ENCODE measurements around the gene KIRREL2. TPM values are rescaled to one million over a fixed set of nuclear protein-coding genes. Genes with fewer than 3 reads are reported as not detected.
"Not testable (repeated sequence)": the region's sequence is repeated elsewhere in the genome, so short reads cannot be mapped to it uniquely, and the experiment has no call there.

The KIRREL2 gene
- total RNA-seq, 2 donors from 2014 or later: 1.2 to 3.3 TPM

DNA sequence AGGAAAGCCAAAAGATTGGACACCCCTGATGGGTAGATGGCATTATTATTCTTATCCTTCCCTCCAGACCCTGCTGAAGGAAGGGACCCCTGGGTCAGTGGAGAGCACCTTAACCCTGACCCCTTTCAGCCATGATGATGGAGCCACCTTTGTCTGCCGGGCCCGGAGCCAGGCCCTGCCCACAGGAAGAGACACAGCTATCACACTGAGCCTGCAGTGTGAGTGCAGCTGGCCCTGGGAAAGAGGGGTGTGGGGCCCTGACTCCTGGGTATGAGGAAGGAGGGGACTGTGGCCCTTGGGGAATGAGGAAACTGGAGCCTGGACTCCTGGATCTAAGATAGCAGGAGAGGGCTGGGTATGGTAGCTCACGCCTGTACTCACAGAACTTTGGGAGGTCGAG, 2.7 kb downstream of the KIRREL2 start:
- Mint-ChIP-seq H3K36me3 (peaks cover 0 to 8% of the 10 kb centered on the region in 2 donors), H3K9me3 (no peaks in the 10 kb centered on the region), H3K27ac (no peak overlapping the region)
- no peak for DNase-seq (ENCODE audit: low spot score in 2 of 2)
- ATAC-seq: no peak

DNA sequence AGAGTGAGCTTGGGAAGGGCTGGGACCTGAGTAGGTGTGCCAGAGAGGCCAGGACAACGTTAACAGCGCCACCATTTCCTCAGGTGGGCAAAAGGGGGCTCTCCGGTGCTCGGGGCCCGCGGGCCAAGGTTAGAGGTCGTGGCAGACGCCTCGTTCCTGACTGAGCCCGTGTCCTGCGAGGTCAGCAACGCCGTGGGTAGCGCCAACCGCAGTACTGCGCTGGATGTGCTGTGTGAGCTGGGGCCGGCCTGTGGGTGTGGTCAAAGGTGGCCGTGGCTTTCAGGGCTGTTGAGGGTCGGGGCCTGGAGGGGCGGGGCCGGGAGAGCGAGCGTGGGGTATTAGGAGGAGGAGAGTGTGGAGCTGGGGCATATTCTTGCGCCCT, 3.7 kb downstream of the KIRREL2 start:
- Mint-ChIP-seq H3K27ac (no peak overlapping the region), H3K9me3 (no peaks in the 10 kb centered on the region), H3K36me3 (peaks cover 0 to 8% of the 10 kb centered on the region in 2 donors)
- no peak for DNase-seq (ENCODE audit: low spot score in 2 of 2)
- ATAC-seq: no peak

DNA sequence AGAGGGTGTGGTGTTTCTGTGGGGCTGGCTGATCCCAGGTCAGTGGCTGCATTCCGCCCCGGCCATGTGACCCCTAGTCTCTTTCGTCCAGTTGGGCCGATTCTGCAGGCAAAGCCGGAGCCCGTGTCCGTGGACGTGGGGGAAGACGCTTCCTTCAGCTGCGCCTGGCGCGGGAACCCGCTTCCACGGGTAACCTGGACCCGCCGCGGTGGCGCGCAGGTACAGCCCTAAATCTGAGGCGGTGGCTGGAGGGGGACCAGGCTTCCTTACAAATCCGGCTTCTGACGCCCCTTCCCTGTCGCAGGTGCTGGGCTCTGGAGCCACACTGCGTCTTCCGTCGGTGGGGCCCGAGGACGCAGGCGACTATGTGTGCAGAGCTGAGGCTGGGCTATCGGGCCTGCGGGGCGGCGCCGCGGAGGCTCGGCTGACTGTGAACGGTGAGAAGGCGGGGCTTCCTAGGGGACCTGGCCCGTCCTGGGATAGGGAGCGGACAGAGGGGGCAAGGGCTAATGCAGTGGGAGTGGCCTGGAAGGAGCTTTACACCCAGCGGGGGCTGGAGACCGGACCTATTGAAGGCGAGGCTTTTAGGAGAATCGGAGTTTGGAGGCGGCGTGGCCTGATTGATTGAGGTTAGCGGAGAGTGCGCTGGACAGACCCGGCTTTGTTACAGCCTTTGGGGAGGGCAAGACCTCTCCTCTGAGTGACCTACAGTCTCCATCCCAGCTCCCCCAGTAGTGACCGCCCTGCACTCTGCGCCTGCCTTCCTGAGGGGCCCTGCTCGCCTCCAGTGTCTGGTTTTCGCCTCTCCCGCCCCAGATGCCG, 4.3 kb downstream of the KIRREL2 start:
- Mint-ChIP-seq H3K9me3 (no peaks in the 10 kb centered on the region), H3K27ac (no peak overlapping the region), H3K36me3 (peaks cover 0 to 8% of the 10 kb centered on the region in 2 donors)
- peak in 1 of 2 donors; percentile 26 for ATAC-seq
- DNase-seq (ENCODE audit: low spot score in 2 of 2): no peak

DNA sequence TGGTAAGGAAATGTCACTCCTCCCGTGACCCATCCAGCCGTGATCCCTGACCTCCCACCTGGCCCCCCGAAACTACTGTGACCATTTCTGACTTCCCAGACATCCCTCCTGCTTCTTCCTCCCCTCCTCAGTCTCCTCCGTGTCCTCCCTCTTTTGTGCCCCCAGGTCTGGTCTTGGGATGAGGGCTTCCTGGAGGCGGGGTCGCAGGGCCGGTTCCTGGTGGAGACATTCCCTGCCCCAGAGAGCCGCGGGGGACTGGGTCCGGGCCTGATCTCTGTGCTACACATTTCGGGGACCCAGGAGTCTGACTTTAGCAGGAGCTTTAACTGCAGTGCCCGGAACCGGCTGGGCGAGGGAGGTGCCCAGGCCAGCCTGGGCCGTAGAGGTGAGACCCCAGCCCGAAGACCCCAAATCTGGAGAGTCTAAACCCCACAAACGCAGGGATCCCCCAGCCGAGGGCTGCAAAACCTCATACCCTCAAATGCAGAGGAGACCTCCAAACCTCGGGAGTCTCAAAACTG, 5.0 kb downstream of the KIRREL2 start:
- ATAC-seq (no peak), DNase-seq (ENCODE audit: low spot score in 2 of 2) (no peak)
- H3K27ac Mint-ChIP-seq: no peak overlapping the region
- H3K36me3 Mint-ChIP-seq: peaks cover 0 to 8% of the 10 kb centered on the region in 2 donors
- no peaks in the 10 kb centered on the region for H3K9me3 Mint-ChIP-seq

DNA sequence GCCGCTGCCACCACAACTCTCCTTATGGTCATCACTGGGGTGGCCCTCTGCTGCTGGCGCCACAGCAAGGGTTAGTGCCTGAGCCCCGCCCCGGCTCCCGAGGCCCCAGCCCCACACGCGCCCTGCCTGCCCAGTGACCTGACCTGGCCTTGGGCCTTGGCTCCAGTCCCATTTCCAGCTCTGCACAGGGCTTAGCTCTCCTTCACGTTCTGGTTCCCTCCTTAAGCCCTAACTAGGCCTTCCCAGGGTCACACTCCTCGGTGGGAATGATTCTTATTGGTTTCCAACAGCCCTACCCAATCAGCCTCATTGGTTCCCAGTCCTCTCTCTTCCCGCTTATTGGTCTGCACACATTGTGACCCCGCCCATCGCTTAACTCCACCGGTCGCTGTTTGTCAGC, 5.8 kb downstream of the KIRREL2 start:
- H3K27ac Mint-ChIP-seq: no peak overlapping the region
- DNase-seq (ENCODE audit: low spot score in 2 of 2): no peak
- peaks cover 0 to 8% of the 10 kb centered on the region in 2 donors for H3K36me3 Mint-ChIP-seq
- no peak for ATAC-seq
- H3K9me3 Mint-ChIP-seq: no peaks in the 10 kb centered on the region

DNA sequence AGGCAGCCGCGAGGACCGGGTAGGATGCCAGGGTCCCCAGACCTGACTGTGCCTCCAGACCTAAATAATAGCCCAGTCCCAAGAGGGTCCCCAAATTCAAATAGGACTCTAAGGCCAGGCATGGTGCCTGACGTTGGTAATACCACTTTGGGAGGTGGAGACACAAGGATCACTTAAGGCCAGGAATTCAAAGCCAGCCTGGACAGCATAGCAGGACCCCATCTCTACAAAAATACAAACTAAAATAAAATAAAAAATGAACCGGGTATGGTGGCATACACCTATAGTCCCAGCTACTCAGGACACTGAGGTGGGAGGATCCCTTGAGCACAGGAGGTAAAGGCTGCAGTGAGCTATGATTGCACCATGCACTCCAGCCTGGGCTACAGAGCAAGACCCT, 6.3 kb downstream of the KIRREL2 start:
- H3K27ac Mint-ChIP-seq: no peak overlapping the region
- no peak for ATAC-seq
- H3K9me3 Mint-ChIP-seq: no peaks in the 10 kb centered on the region
- DNase-seq (ENCODE audit: low spot score in 2 of 2): no peak
- H3K36me3 Mint-ChIP-seq: peaks cover 0 to 8% of the 10 kb centered on the region in 2 donors

DNA sequence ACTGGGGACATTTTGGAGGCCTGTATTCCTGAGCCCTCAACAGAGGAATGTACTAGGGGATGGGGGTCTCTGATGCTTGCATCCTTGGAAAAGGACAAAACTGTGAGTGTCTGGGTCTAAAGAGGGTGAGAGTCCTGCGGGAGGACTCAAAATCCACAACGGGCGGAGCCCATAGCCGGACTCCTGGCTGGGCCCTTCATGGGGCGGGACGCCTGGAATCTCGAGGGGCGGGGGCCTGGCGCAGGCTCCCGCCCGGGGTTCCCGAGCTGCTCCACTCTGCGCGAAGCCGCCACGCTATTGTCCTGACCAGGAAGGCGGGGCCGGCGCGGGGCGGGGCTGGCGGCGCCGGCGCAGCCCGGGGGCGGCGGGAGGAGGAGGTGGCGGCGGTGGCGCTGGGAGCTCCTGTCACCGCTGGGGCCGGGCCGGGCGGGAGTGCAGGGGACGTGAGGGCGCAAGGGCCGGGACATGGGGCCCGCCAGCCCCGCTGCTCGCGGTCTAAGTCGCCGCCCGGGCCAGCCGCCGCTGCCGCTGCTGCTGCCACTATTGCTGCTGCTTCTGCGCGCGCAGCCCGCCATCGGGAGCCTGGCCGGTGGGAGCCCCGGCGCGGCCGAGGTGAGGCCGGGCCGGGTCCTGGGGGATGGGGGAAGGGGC, 11.6 kb downstream of the KIRREL2 start, which contains the start of gene APLP1:
Gene APLP1 (plus strand): TSS at position 403 of the 651 bp plus-strand sequence. CDS start 63 bp downstream, at position 466.
- H3K27ac Mint-ChIP-seq: no peak within 1 kb of the TSS
- DNase-seq (ENCODE audit: low spot score in 2 of 2) (peak; percentile 62 to 79), ATAC-seq (peak; percentile 68 to 83)
- H3K9me3 Mint-ChIP-seq: no peaks in the 10 kb centered on the region
- H3K36me3 Mint-ChIP-seq: no peaks in the 10 kb centered on the region

DNA sequence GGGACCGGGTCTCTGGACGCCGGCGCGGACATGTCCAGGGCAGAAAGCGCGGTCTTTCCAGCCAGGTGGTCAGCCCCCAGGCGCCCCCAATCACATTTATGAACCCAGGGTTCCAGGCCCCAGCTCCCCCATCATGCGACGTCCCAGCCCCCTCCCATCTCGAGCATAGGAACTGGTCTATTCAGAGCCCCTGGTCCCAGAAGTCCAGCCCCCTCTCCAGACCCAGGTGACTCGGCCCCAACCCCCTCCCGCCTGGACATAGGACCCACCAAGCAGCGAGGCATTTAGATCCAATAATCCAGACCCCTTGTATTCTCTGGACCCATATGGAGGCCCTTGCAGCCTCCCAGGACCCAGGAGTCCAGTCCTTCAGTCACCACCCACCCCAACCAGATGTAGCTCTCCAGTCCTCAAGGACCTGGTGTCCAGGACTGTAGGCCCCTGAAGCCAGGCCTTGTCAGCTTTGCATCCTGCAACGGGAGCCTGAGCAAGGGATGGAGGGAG, 12.2 kb downstream of the KIRREL2 start:
- no peak for ATAC-seq
- no peak for DNase-seq (ENCODE audit: low spot score in 2 of 2)
- no peaks in the 10 kb centered on the region for H3K36me3 Mint-ChIP-seq
- no peak overlapping the region for H3K27ac Mint-ChIP-seq
- H3K9me3 Mint-ChIP-seq: no peaks in the 10 kb centered on the region

DNA sequence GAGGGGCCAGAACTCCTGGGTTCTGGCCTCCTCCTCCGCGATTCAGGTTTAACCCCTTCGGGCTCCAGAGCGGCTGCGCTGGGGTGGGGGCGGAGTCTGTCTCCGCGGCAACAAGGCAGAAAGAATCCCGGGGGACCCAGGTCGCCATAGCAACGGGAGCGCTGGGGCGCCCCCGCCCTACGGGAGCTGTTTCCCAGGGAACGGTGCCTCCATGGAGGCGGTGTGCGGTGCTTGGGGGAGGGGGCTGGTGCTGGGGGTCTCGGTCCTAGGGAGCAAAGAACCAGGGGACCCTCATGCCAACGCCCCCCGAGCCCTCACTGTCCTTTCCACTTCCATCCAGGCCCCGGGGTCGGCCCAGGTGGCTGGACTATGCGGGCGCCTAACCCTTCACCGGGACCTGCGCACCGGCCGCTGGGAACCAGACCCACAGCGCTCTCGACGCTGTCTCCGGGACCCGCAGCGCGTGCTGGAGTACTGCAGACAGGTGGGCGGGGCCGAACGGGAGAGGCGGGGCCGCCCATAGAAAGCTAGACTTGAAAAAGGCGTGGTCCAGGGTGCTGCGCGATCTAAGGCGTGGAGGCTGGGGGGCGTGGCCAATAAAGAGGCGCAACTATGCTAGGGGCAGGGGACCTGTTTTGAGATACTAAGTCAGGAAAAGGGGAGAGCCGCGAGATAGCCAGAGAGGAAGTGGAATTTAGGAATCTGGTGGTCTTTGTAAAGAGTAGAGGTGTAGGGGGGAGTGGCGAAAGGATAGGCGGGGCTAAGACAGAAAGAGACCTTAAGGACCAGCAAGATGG, 12.8 kb downstream of the KIRREL2 start:
- peak; percentile 68 to 91 for DNase-seq (ENCODE audit: low spot score in 2 of 2)
- ATAC-seq: peak; percentile 77 to 92
- Mint-ChIP-seq H3K9me3 (no peaks in the 10 kb centered on the region), H3K27ac (peak overlapping the region in 1 of 2 donors; percentile 1), H3K36me3 (no peaks in the 10 kb centered on the region)

DNA sequence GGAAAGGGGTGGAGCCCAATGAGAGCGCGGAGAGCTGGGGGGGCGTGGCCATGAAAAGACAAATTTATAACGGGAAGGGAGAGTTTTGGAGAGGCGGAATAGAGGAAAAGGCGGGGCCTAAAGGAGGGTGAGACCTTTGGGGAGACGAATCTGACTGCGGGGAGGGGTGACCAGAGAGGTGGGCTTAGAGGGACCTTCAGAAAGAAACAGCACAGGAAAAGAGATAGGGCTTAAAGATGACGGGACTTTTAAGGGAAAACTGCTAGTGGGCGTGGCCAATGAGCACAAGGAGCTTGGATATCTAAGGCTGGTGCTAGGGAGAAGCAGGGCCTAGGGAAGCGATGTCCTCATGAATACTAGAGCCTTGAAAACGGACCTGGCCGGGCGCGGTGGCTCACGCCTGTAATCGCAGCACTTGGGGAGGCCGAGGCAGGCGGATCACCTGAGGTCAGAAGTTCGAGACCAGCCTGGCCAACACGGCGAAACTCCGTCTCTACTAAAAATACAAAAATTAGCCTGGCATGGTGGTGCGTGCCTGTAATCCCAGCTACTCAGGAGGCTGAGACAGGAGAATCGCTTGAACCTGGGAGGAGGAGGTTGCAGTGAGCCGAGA, 13.5 kb downstream of the KIRREL2 start:
- ATAC-seq, H3K9me3 Mint-ChIP-seq, H3K36me3 Mint-ChIP-seq: not testable (repeated sequence)
- H3K27ac Mint-ChIP-seq: peak overlapping the region in 1 of 2 donors; percentile 1
- DNase-seq (ENCODE audit: low spot score in 2 of 2): peak in 1 of 2 donors; percentile 77

DNA sequence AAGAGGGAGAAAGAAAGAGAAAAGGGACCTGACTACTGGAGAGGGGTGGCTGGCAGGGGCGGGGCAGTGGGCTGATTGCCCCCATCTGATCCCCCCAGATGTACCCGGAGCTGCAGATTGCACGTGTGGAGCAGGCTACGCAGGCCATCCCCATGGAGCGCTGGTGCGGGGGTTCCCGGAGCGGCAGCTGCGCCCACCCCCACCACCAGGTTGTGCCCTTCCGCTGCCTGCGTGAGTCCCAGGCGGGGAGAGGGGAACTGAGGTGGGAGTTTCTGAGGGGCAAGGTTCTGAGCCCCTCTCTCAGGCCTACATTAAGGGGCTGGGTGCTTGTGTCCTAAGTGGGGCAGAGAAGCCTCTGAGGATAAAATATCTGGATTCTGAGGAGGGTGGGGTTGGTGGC, 14.1 kb downstream of the KIRREL2 start:
- Mint-ChIP-seq H3K27ac (no peak overlapping the region), H3K9me3 (no peaks in the 10 kb centered on the region), H3K36me3 (no peaks in the 10 kb centered on the region)
- DNase-seq (ENCODE audit: low spot score in 2 of 2) (no peak), ATAC-seq (no peak)

DNA sequence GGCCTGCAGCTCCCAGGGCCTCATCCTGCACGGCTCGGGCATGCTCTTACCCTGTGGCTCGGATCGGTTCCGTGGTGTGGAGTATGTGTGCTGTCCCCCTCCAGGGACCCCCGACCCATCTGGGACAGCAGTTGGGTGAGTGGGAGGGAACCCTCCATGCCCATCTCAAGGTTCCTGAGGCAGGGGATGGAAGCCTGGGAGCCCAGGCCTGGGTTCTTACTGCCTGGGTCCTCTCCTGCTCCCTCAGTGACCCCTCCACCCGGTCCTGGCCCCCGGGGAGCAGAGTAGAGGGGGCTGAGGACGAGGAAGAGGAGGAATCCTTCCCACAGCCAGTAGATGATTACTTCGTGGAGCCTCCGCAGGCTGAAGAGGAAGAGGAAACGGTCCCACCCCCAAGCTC, 14.9 kb downstream of the KIRREL2 start:
- Mint-ChIP-seq H3K36me3 (no peaks in the 10 kb centered on the region), H3K9me3 (no peaks in the 10 kb centered on the region), H3K27ac (no peak overlapping the region)
- ATAC-seq (no peak), DNase-seq (ENCODE audit: low spot score in 2 of 2) (no peak)

DNA sequence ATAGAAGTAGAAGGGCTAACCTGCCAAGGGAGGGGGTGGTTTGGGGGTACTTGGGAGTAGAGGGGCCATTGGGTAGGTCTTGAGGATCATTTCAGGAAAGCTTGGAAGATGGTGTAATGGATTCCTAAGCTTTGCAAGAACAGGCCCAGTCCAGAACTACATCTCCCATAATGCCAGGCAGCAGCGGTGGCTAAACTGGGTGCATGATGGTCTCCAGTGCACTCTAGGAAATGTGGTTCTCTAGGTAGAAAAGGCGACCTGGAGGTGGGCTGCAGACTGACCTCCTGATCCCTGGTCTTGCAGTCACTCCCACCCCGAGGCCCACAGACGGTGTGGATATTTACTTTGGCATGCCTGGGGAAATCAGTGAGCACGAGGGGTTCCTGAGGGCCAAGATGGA, 15.5 kb downstream of the KIRREL2 start:
- no peaks in the 10 kb centered on the region for H3K9me3 Mint-ChIP-seq
- no peaks in the 10 kb centered on the region for H3K36me3 Mint-ChIP-seq
- no peak for DNase-seq (ENCODE audit: low spot score in 2 of 2)
- ATAC-seq: no peak
- no peak overlapping the region for H3K27ac Mint-ChIP-seq

DNA sequence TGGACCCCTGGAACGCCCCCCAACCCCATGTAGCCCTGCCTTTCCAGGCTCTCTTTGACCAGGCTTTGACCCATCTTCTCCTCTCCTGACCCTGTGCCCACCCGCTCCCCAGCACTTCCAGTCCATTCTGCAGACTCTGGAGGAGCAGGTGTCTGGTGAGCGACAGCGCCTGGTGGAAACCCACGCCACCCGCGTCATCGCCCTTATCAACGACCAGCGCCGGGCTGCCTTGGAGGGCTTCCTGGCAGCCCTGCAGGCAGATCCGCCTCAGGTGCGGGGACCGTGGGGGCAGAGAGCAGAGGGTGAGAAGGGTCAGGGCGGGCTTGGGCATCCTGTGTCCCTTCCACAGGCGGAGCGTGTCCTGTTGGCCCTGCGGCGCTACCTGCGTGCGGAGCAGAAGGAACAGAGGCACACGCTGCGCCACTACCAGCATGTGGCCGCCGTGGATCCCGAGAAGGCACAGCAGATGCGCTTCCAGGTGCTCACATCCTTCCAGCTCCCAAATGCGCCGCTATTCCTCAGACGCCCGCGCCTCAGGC, 17.8 kb downstream of the KIRREL2 start:
- no peaks in the 10 kb centered on the region for H3K9me3 Mint-ChIP-seq
- no peaks in the 10 kb centered on the region for H3K36me3 Mint-ChIP-seq
- no peak for DNase-seq (ENCODE audit: low spot score in 2 of 2)
- no peak for ATAC-seq
- H3K27ac Mint-ChIP-seq: no peak overlapping the region

DNA sequence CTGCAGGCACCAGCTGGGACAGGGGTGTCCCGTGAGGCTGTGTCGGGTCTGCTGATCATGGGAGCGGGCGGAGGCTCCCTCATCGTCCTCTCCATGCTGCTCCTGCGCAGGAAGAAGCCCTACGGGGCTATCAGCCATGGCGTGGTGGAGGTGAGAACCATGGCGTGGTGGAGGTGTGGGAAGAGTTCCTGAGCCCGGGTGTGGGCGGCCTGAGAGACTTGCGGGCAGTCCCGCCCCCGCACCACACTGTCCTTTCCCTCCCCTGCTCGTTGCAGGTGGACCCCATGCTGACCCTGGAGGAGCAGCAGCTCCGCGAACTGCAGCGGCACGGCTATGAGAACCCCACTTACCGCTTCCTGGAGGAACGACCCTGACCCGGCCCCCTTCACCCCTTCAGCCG, 22.4 kb downstream of the KIRREL2 start:
- no peak for ATAC-seq
- no peaks in the 10 kb centered on the region for H3K9me3 Mint-ChIP-seq
- DNase-seq (ENCODE audit: low spot score in 2 of 2): no peak
- H3K27ac Mint-ChIP-seq: no peak overlapping the region
- H3K36me3 Mint-ChIP-seq: no peaks in the 10 kb centered on the region

DNA sequence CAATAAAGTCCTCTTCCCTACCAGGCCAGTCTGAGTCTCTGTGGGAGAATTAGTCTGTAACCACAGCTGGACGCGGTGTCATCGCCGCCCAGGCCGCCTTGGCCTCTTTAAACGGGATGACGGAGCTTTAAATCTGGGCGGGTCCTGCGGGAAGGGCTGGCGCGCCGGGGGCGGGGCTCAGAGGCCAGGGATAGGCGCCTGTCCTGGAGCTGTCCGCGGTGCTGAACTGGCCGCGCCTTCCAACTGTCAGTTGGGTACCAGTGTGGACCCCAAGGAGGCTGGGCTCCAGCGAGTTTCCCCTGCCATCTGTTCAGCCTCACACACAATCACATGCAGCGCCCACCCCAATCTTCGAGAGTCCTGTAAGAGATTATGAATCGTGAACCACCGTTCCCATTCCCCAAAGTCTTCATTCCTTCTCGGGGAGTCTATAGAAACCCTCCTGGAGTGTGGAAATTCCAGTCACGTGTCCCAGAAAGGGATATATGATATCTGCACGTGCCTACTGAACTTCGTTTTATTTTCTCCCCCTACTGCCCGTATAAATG, 23.1 kb downstream of the KIRREL2 start:
- Mint-ChIP-seq H3K27ac (peak overlapping the region in 1 of 2 donors; percentile 8), H3K9me3 (no peaks in the 10 kb centered on the region), H3K36me3 (no peaks in the 10 kb centered on the region)
- DNase-seq (ENCODE audit: low spot score in 2 of 2): peak; percentile 68 to 93
- ATAC-seq: peak; percentile 70 to 89

All from activated naive CD4-positive, alpha-beta T cell treated with anti-CD3 and anti-CD28 coated beads, Interleukin-2, amount 50 U/mL, for 72 hours (primary cell).